Tibial nerve (tissue), 4 donors: ENCODE measurements around the gene PAAF1.

Source experiments
- EP300 ChIP-seq, 2 donors: sonication (generic); formaldehyde crosslinking; IDR thresholded peaks; one replicate each; pipeline ENCODE4 v1.6.1; 2017; ENCODE audit warnings: antibody characterized with exemption in 2 of 2, mild to moderate bottlenecking in 1 of 2
- POLR2A ChIP-seq, 2 donors: fragments of 450-650 bp; IDR thresholded peaks; one replicate each; pipeline ENCODE4 v1.6.1; 2017; ENCODE audit warnings: antibody characterized with exemption in 2 of 2, mild to moderate bottlenecking in 2 of 2, moderate library complexity in 2 of 2
- TF ChIP-seq, protein P1 (sequence below), 5 experiments: fragments of 200-600 bp in 3 of 5; fragments of 450-650 bp in 2 of 5; sonication (generic) in 3 of 5; IDR thresholded peaks; one replicate each; pipeline ENCODE4 v1.5.1; 2016 to 2019; ENCODE audit warnings: antibody characterized with exemption in 5 of 5, mild to moderate bottlenecking in 3 of 5, moderate library complexity in 2 of 5

DNA sequence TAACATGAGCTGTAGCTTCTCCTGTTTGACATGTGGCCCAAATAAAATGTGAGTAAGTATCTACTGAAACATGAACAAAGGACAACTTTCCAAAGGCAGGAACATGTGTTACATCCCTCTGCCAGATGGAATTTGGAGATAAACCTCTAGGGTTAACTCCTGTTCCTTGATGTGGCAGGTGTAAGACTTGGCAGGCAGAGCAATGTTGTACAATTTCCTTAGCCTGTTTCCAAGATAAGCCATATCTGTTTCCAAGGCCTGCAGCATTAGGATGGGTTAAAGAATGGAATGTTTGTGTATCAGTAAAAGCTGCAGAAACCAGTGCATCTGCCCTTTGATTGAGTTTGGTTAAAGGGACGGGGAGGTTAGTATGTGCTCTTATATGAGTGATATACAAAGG is 65.2 kb downstream of the PAAF1 start:
- TF ChIP-seq, protein P1, sequence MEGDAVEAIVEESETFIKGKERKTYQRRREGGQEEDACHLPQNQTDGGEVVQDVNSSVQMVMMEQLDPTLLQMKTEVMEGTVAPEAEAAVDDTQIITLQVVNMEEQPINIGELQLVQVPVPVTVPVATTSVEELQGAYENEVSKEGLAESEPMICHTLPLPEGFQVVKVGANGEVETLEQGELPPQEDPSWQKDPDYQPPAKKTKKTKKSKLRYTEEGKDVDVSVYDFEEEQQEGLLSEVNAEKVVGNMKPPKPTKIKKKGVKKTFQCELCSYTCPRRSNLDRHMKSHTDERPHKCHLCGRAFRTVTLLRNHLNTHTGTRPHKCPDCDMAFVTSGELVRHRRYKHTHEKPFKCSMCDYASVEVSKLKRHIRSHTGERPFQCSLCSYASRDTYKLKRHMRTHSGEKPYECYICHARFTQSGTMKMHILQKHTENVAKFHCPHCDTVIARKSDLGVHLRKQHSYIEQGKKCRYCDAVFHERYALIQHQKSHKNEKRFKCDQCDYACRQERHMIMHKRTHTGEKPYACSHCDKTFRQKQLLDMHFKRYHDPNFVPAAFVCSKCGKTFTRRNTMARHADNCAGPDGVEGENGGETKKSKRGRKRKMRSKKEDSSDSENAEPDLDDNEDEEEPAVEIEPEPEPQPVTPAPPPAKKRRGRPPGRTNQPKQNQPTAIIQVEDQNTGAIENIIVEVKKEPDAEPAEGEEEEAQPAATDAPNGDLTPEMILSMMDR (IDR thresholded peaks at IDR 0.05): no peak
- TF ChIP-seq POLR2A (IDR thresholded peaks at IDR 0.05) (no peak), EP300 (IDR thresholded peaks at IDR 0.05) (no peak)
